ENCODE data around the gene TRNT1.

DNA sequence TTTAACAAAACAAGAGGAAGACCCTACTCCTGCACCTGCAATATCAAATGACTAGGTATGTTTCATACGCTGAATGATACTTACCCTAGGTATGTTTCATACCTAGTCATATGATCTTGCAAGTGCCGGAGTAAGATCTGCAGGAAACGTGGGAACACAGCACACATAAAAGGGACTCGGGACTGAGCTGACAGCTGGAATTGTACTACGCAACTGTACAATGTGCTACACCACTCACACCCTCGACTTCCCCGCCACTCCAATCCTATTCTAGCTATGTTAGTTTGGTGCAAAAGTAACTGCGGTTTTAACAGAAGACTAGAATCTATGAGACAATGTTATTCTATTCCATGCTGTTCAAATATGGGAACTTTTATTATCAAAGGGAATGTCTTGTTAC lies 30.7 kb downstream of the TRNT1 start:
- TF ChIP-seq EP300 (IDR thresholded peaks at IDR 0.05; ENCODE audit: borderline replicate concordance) (no peak), RAD21 (IDR thresholded peaks at IDR 0.05; ENCODE audit: low read depth) (no peak), CREB1 (IDR thresholded peaks at IDR 0.05; ENCODE audit: low read depth) (no peak), YY1 (IDR thresholded peaks at IDR 0.05; ENCODE audit: low read depth) (no peak)
- TF ChIP-seq, protein P1, sequence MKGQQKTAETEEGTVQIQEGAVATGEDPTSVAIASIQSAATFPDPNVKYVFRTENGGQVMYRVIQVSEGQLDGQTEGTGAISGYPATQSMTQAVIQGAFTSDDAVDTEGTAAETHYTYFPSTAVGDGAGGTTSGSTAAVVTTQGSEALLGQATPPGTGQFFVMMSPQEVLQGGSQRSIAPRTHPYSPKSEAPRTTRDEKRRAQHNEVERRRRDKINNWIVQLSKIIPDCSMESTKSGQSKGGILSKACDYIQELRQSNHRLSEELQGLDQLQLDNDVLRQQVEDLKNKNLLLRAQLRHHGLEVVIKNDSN (IDR thresholded peaks at IDR 0.05): no peak

All from Ishikawa (cell line).